K562 (cell line): ENCODE results near the gene ACADVL. TPM values are rescaled to one million over a fixed set of nuclear protein-coding genes. Genes with fewer than 3 reads are reported as not detected.

Experiments used
- ETV5 ChIP-seq: sonication (generic); formaldehyde crosslinking; IDR thresholded peaks from 2 replicates; pipeline ENCODE4 v1.4.0; 2020; ENCODE audit warnings: low read depth, mild to moderate bottlenecking, missing genetic modification reagents
- FOXP1 ChIP-seq: sonication (generic); formaldehyde crosslinking; IDR thresholded peaks from 2 replicates; pipeline ENCODE4 v1.8.0; 2022; ENCODE audit warnings: mild to moderate bottlenecking, missing genetic modification reagents
- GABPB2 ChIP-seq: fragments of 250-450 bp; sonication (Bioruptor Pico); conservative IDR thresholded peaks from 2 replicates; pipeline ENCODE4 v1.5.1; 2021; ENCODE audit warnings: mild to moderate bottlenecking
- HNRNPL ChIP-seq: fragments of 200-400 bp; formaldehyde crosslinking; IDR thresholded peaks from 2 replicates; pipeline ENCODE4 v1.6.1; 2017; ENCODE audit warnings: low read depth, mild to moderate bottlenecking, low read length
- KLF1 ChIP-seq: fragments of 450-650 bp; IDR thresholded peaks from 2 replicates; pipeline ENCODE4 v1.6.1; 2016; ENCODE audit warnings: missing genetic modification characterization, missing compliant biosample characterization
- MAFK ChIP-seq: IDR thresholded peaks from 2 replicates; pipeline ENCODE4 v1.6.1; 2011; ENCODE audit warnings: low read length, improper control_type of control experiment
- NR0B1 ChIP-seq: fragments of 450-650 bp; IDR thresholded peaks from one replicate; pipeline ENCODE4 v1.6.1; 2018; ENCODE audit warnings: mild to moderate bottlenecking, moderate library complexity; ENCODE audit not compliant: partially characterized antibody
- PTTG1 ChIP-seq: fragments of 450-650 bp; IDR thresholded peaks from 2 replicates; pipeline ENCODE4 v1.6.1; 2016; ENCODE audit warnings: low read depth, mild to moderate bottlenecking, missing genetic modification characterization, missing compliant biosample characterization
- RBBP5 ChIP-seq: fragments of 200-600 bp; sonication (generic); IDR thresholded peaks from 2 replicates; pipeline ENCODE4 v1.6.1; 2012; ENCODE audit warnings: borderline replicate concordance, mild to moderate bottlenecking, low read length, control low read depth, inconsistent platforms; ENCODE audit not compliant: insufficient read depth, poor library complexity, severe bottlenecking
- SMAD2 ChIP-seq: fragments of 150-350 bp; IDR thresholded peaks from 2 replicates; pipeline ENCODE4 v1.6.1; 2014; ENCODE audit warnings: low read depth, mild to moderate bottlenecking, low read length
- SMARCA5 ChIP-seq: fragments of 450-650 bp; IDR thresholded peaks from 2 replicates; pipeline ENCODE4 v1.6.1; 2016
- SREBF2 ChIP-seq: sonication (generic); formaldehyde crosslinking; IDR thresholded peaks from 2 replicates; pipeline ENCODE4 v1.4.0; 2020; ENCODE audit warnings: mild to moderate bottlenecking, missing genetic modification reagents
- THRA ChIP-seq: fragments of 450-650 bp; IDR thresholded peaks from 2 replicates; pipeline ENCODE4 v1.6.1; 2017; ENCODE audit warnings: mild to moderate bottlenecking, moderate library complexity
- U2AF1 ChIP-seq: fragments of 200-400 bp; formaldehyde crosslinking; optimal IDR thresholded peaks from 2 replicates; pipeline ENCODE3; 2017; ENCODE audit warnings: mild to moderate bottlenecking, low read depth, low read length, moderate library complexity
- ZBED1 ChIP-seq: IDR thresholded peaks from 2 replicates; pipeline ENCODE4 v1.6.1; 2014
- ZBTB43 ChIP-seq: sonication (generic); formaldehyde crosslinking; IDR thresholded peaks from 2 replicates; pipeline ENCODE4 v1.8.0; 2023; ENCODE audit warnings: mild to moderate bottlenecking, missing genetic modification reagents
- ZC3H8 ChIP-seq: fragments of 450-650 bp; IDR thresholded peaks from 2 replicates; pipeline ENCODE4 v1.6.1; 2017
- ZFP91 ChIP-seq: sonication (generic); formaldehyde crosslinking; IDR thresholded peaks from 2 replicates; pipeline ENCODE4 v1.8.0; 2022; ENCODE audit warnings: mild to moderate bottlenecking, missing genetic modification reagents
- ZNF143 ChIP-seq: sonication (generic); formaldehyde crosslinking; IDR thresholded peaks from 2 replicates; pipeline ENCODE4 v1.9.0; 2022; ENCODE audit warnings: mild to moderate bottlenecking, missing genetic modification reagents
- ZNF395 ChIP-seq: fragments of 200-800 bp; sonication (Bioruptor generic); IDR thresholded peaks from 2 replicates; pipeline ENCODE4 v1.6.1; 2017; ENCODE audit warnings: missing genetic modification characterization, missing compliant biosample characterization
- ZNF583 ChIP-seq: fragments of 250-450 bp; sonication (Bioruptor Pico); IDR thresholded peaks from 2 replicates; pipeline ENCODE4 v1.4.0; 2020
- ZNF644 ChIP-seq: fragments of 200-800 bp; sonication (Bioruptor generic); IDR thresholded peaks from 2 replicates; pipeline ENCODE4 v1.6.1; 2016; ENCODE audit warnings: low read depth, missing genetic modification characterization, missing compliant biosample characterization
- polyA plus RNA-seq, 8 experiments: library from polyadenylated mRNA; depleted of rRNA in 4 of 8; stranded (reverse) in 5 of 8; unstranded in 3 of 8; fragments of >200 nt; fragmentation: Nextera tagmentation in 2 of 8; fragmentation: Illumina TruSeq in 1 of 8; extraction: Ambion mirVana in 2 of 8; extraction: Trizol in 1 of 8; gene quantifications; 2 replicates each; pipeline versions ENCODE4 v1.2.1 to v1.2.3, GENCODE V29; 2011 to 2014; ENCODE audit warnings: inconsistent platforms in 1 of 8, missing spikeins in 1 of 8
- total RNA-seq, 7 experiments: library from RNA; depleted of rRNA in 6 of 7; stranded (reverse); fragments of >200 nt in 6 of 7; fragmentation: Illumina TruSeq in 2 of 7; extraction: Trizol in 2 of 7; gene quantifications; 2 replicates each; pipeline versions ENCODE4 v1.2.1 to v1.2.3, GENCODE V29; 2011 to 2021; ENCODE audit warnings: low replicate concordance in 1 of 7

The ACADVL gene
- total and polyA plus RNA-seq, 9 of the 15 experiments (the other 6 are each of a cell fraction or from before 2014, with no cell fraction given) = 25.5 to 449 (median 214) TPM

GRCh38 chr17:7239091-7240027 is 19.6 kb downstream of the ACADVL start, which contains the start of gene PHF23 (continued):
- TF ChIP-seq THRA (no peak), ZNF143 (CRISPR knock-in tag) (peak; percentile 89), PTTG1 (tag) (no peak), SREBF2 (no peak), ZC3H8 (no peak), ZFP91 (CRISPR knock-in tag) (no peak), SMAD2 (no peak), NR0B1 (no peak), FOXP1 (CRISPR knock-in tag) (no peak), MAFK (no peak), ZNF583 (CRISPR knock-in tag) (no peak), ZNF644 (tag) (no peak; the same call in 1 of the 2 replicates), HNRNPL (no peak), KLF1 (no peak), ZBTB43 (CRISPR knock-in tag) (no peak), GABPB2 (CRISPR knock-in tag) (no peak), RBBP5 (no peak), ETV5 (CRISPR knock-in tag) (peak; percentile 76; the same call in 1 of the 2 replicates), ZNF395 (CRISPR knock-in tag) (no peak), U2AF1 (no peak), SMARCA5 (no peak), ZBED1 (0 out of 2 replicates have a peak, but pooled peaks have one; percentile 5)
